Natural killer cell treated with Interleukin-12 subunit alpha and Interleukin-12 subunit beta and Interleukin-15 and Interleukin-18, amount 100 ng/mL, for 72 hours (primary cell): ENCODE measurements around the gene NEK8. TPM values are rescaled to one million over a fixed set of nuclear protein-coding genes. Genes with fewer than 3 reads are reported as not detected.
"Not testable (repeated sequence)": the region's sequence is repeated elsewhere in the genome, so short reads cannot be mapped to it uniquely, and the experiment has no call there.

Source experiments
- ATAC-seq, 2 donors: fragments of 150-1000 bp; cut with Tn5 transposase in 1 of 2; sonication (Bioruptor Pico), chemical (Tn5 transposase) in 1 of 2; 2 replicates each; pipeline ENCODE4 v1.10.0; 2021
- DNase-seq: peaks from one replicate; pipeline ENCODE4 v3.0.0; 2022; ENCODE audit warnings: low spot score
- H3K27ac Mint-ChIP-seq, 2 donors: 1 replicate in 1 of 2; 2 replicates in 1 of 2; pipeline ENCODE4 v1.8.0; 2022; ENCODE audit warnings: mixed read lengths in 2 of 2, mild to moderate bottlenecking in 1 of 2, moderate library complexity in 1 of 2
- H3K27me3 Mint-ChIP-seq, 2 donors: 1 replicate in 1 of 2; 2 replicates in 1 of 2; pipeline ENCODE4 v1.8.0; 2022; ENCODE audit warnings: mixed read lengths in 2 of 2
- H3K36me3 Mint-ChIP-seq: one replicate; pipeline ENCODE4 v1.8.0; 2022; ENCODE audit warnings: mixed read lengths
- H3K4me1 Mint-ChIP-seq, 2 donors: 1 replicate in 1 of 2; 2 replicates in 1 of 2; pipeline ENCODE4 v1.8.0; 2022; ENCODE audit warnings: low read depth in 2 of 2, mixed read lengths in 2 of 2, mild to moderate bottlenecking in 1 of 2
- H3K4me3 Mint-ChIP-seq: one replicate; pipeline ENCODE4 v1.8.0; 2022; ENCODE audit warnings: mixed read lengths
- H3K9me3 Mint-ChIP-seq: 2 replicates; pipeline ENCODE4 v1.8.0; 2022; ENCODE audit warnings: mixed read lengths
- total RNA-seq, 2 donors: library from RNA; stranded (reverse); gene quantifications; one replicate each; pipeline ENCODE4 v1.2.3, GENCODE V29; 2022

Gene NEK8
- total RNA-seq, 2 donors from 2014 or later, result 3.2 to 10.2 TPM

DNA sequence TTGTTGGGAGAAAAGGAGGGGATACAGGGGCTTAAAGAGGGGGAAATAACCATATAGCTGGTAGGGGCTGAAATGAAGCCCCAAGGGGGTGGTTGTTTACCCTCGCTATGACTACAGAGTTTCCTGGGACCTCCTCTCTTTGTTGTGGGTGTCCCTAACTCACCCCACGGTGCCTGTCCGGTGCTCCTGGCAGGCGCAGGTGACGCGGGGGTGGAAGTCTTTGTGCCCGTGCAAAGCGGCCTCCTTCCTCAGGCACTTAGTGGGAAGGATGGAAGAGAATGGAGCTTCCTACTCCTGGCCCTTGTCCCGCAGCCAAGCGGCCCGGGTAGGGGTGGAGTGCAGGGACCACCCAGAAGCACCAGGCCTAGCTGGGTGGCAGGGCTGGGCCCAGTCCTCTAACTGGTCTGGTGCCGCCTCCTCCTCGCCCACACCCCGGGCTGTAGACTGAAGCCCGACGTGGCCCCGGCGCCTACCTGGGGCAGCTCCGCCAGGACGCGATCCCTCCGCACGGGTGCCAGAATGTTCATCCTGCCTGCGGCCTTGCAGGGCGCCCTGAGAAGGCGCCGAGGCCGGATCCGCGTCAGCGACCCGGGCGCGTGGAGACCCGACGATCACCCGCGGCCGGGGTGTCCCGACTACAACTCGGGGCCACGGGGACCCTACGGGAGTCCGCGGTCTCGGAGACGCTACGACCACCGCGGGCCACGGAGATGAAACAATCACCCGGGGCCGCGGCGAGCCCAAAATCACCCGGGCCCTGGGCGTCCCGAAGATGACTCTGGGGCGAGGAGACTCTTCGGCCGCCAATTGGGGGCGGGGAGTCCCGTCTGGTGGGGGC lies 11.6 kb upstream of the NEK8 start:
- no peak overlapping the region for H3K4me3 Mint-ChIP-seq
- H3K36me3 Mint-ChIP-seq, result peaks cover 16% of the 10 kb centered on the region
- no peaks in the 10 kb centered on the region for H3K9me3 Mint-ChIP-seq
- no peak overlapping the region for H3K27ac Mint-ChIP-seq
- DNase-seq (no peak), ATAC-seq (no peak)
- H3K27me3 Mint-ChIP-seq, result peaks cover 12 to 15% of the 10 kb centered on the region in 2 donors
- peaks cover 36 to 39% of the 10 kb centered on the region in 2 donors for H3K4me1 Mint-ChIP-seq

DNA sequence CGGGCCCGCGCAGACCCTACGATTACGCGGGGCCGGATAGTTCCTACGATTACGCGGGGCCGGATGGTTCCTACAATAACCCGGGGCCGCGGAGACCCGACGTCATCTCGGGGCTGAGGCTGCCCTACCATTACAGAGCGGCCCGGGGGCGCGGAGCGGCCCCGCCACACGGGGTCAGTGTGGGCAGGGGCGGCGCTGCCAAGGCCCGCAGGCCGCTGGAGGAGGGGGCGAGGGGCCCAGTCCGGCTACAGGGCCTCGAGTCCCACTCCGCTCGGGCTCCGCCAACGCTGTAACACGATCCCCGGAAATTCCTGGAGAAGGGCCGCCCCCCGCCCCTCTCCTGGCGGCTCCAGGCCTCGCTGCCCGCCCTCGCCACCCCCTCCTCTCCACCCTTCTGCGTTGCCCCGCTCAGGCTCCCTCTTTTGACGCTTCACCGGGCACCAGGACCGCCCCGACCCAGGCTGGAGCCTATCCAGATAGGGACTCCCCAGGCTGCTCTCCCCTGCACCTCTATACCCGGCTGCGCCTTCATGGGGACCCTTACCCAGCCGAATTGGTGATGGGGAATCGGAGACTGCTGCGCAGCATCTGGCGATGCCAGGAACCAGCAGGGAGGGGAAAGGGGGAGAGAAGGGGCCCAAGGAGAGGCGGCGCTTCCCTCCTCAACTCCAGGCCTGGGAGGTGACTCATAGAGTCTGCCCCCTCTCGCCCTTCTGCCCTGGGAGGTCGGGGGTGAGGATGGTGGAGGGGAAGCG lies 10.8 kb upstream of the NEK8 start, which contains the start of gene RAB34:
Gene RAB34 (minus strand): TSS at position 291 of the 755 bp plus-strand sequence. CDS start 602 bp downstream, outside the sequence.
- H3K9me3 Mint-ChIP-seq, result no peaks in the 10 kb centered on the region
- peaks cover 12 to 13% of the 10 kb centered on the region in 2 donors for H3K27me3 Mint-ChIP-seq
- no peak for DNase-seq
- peaks cover 35 to 36% of the 10 kb centered on the region in 2 donors for H3K4me1 Mint-ChIP-seq
- H3K36me3 Mint-ChIP-seq, result peaks cover 16% of the 10 kb centered on the region
- peak in 1 of 2 donors; percentile 14 for ATAC-seq
- H3K27ac Mint-ChIP-seq, result peak within 1 kb of the TSS; percentile 6 to 72
- H3K4me3 Mint-ChIP-seq, result peak within 1 kb of the TSS; percentile 89

DNA sequence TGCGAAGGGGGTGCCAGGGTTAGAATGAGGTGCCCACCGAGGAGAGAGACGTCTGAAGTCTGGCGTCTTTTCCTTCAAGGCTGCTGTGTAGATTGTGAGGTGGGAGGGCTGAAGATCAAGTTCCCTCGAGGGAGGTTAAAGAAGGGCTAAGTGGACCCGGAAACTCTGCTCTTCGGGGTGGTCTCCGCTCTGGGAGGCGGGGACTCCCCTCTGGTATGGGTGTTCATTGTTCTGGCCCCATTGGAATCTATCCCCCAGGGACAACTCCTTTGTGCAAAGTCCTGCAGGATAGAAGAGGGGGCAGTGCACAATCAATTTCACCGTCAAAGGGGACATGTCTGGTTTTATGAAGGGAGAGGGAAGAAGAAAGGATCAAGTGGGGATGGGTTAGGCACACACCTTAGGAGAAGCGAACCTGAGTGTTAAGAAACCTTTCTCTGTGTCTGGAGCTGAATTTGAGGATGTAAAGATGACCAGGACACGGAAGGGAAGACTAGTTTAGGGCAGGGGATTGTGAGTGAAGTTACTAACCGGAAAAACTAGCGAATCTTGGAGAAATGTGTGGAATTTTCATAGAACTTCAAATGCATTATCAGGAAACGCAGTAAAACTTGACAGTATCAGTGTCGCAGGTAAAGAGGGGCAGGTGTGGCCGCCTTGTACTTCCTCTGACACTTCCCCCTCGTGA lies 10.1 kb upstream of the NEK8 start:
- no peak for ATAC-seq
- no peaks in the 10 kb centered on the region for H3K9me3 Mint-ChIP-seq
- no peak for DNase-seq
- peak overlapping the region; percentile 72 to 97 for H3K27ac Mint-ChIP-seq
- peak overlapping the region; percentile 89 for H3K4me3 Mint-ChIP-seq
- peaks cover 35 to 36% of the 10 kb centered on the region in 2 donors for H3K4me1 Mint-ChIP-seq
- peaks cover 12 to 13% of the 10 kb centered on the region in 2 donors for H3K27me3 Mint-ChIP-seq
- peaks cover 18% of the 10 kb centered on the region for H3K36me3 Mint-ChIP-seq

DNA sequence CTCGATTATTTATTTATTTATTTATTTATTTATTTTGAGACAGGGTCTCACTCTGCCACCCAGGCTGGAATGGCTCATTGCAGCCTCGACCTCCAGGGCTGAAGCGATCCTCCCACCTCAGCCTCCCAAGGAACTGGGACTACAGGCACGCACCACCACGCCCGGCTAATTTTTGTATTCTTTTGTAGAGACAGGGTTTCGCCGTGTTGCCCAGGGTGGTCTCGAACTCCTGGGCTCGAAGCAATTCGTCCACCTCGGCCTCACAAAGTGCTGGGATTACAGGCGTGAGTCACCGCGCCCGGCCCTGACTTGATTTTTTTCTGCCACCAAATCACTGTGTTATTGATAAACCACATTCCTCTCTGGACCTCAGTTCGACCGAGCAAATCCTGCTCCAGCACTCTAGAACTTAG lies 9.6 kb upstream of the NEK8 start:
- Mint-ChIP-seq H3K27ac (peak overlapping the region; percentile 93 to 97), H3K27me3 (peaks cover 12 to 13% of the 10 kb centered on the region in 2 donors), H3K9me3 (no peaks in the 10 kb centered on the region), H3K4me1 (peaks cover 40 to 42% of the 10 kb centered on the region in 2 donors), H3K36me3 (peaks cover 24% of the 10 kb centered on the region), H3K4me3 (peak overlapping the region; percentile 97)
- DNase-seq (no peak), ATAC-seq (no peak)

DNA sequence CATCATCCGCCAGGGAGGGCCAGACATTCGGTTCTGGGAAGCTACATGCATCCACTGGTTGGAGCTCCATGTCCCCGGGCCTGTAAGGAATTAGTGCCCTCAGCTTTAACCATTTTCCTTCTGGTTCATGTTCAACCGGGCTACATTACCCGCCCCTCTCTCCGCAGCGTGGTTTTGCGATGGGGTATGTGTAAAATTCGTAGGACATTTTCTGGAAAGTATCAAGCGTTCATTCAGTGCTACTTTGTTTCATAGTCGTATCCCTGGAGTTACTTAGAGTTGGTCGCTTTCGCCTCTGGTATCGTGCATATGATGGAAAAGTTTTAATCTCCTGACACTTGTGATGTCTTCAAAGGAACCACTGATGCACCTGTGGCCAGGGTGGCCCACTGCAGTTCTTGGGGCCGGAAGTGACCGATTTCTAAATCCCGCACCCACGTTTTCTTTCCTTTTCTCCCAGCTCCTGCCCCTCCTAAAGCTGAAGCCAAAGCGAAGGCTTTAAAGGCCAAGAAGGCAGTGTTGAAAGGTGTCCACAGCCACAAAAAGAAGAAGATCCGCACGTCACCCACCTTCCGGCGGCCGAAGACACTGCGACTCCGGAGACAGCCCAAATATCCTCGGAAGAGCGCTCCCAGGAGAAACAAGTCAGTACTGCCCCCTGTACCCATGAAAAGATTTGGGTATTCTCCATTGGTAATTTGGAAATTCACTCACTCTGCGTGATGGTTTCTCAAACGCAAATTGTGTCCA lies 8.2 kb upstream of the NEK8 start:
- Mint-ChIP-seq H3K9me3 (no peaks in the 10 kb centered on the region), H3K36me3 (peaks cover 34% of the 10 kb centered on the region), H3K4me1 (peaks cover 54% of the 10 kb centered on the region in 2 donors), H3K27me3 (peaks cover 2 to 4% of the 10 kb centered on the region in 2 donors), H3K4me3 (peak overlapping the region; percentile 97), H3K27ac (peak overlapping the region; percentile 93 to 97)
- DNase-seq (no peak), ATAC-seq (no peak)

DNA sequence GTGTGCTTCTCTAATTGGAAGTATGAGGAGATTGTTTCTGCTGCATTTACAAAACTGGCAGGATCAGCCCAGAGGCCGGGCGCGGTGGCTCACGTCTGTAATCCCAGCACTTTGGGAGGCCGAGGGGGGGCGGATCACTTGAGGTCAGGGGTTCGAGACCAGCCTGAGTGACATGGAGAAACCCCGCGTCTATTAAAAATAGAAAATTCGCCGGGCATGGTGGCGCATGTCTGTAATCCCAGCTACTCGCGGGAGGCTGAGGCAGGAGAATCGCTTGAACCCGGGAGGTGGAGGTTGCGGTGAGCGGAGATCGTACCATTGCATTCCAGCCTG lies 7.6 kb upstream of the NEK8 start:
- H3K9me3 Mint-ChIP-seq, ATAC-seq, H3K27me3 Mint-ChIP-seq, DNase-seq: not testable (repeated sequence)
- H3K36me3 Mint-ChIP-seq, result peaks cover 34% of the 10 kb centered on the region
- peaks cover 58% of the 10 kb centered on the region in 2 donors for H3K4me1 Mint-ChIP-seq
- peak overlapping the region; percentile 97 for H3K4me3 Mint-ChIP-seq
- H3K27ac Mint-ChIP-seq, result peak overlapping the region; percentile 93 to 97

DNA sequence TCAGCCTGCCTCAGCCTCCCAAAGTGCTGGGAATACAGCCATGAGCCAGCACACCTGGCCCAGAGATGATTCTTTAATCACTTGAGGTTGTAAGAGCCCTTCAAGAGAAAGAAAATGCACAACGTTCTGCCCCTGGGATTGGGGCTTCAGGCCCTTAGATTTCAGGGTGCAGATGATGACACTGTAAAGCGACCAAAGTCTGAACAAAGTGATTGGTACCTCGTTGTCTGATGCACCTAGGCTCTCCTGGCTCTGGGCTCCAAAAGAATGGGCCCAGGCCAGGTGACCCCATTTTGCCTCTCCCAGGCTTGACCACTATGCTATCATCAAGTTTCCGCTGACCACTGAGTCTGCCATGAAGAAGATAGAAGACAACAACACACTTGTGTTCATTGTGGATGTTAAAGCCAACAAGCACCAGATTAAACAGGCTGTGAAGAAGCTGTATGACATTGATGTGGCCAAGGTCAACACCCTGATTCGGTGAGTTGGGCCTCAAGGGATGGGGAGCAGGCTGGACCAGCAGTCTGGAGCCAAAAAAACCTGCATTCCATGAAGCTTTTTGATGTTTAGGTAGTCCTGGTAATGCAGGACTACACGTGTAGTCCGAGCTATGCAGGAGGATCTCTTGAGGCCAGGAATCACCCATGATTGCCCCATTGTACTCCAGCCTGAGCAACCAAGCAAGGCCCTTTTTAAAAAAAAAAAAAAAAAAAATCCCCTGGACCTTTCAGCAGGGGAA lies 6.0 kb upstream of the NEK8 start:
- peaks cover 34% of the 10 kb centered on the region for H3K36me3 Mint-ChIP-seq
- H3K27ac Mint-ChIP-seq, result peak overlapping the region in 1 of 2 donors; percentile 93
- H3K4me1 Mint-ChIP-seq, result peaks cover 67 to 68% of the 10 kb centered on the region in 2 donors
- no peaks in the 10 kb centered on the region for H3K27me3 Mint-ChIP-seq
- peak overlapping the region; percentile 97 for H3K4me3 Mint-ChIP-seq
- H3K9me3 Mint-ChIP-seq, result no peaks in the 10 kb centered on the region
- DNase-seq, result no peak
- ATAC-seq, result no peak

DNA sequence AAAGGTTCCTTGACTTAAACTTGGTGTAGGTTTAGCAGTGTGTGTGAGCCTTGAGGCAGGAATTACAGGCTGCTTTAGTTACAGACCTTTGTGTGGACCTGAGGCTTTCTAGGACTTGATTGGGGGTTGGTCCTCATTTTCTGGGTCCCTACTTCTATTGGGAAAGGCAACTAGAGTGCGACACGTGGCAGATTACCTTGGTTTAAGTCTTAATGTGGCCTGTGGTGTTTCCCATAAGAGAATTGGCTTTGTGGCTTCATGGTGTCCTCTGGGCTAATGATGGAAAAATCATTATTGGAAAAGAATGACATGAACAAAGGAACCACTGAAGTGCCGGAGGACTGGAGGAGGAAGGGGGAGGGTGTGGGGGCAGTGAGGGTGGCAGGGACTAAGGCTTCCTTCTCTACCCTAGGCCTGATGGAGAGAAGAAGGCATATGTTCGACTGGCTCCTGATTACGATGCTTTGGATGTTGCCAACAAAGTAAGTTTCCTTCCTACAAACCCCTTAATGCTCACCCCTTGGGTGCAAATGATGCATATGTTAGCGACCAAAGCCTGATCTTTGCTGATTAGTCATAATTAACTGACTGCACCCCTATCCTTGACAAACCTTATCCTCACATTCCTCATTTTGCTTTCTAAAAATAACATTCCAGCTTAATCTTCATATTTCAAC lies 5.3 kb upstream of the NEK8 start:
- Mint-ChIP-seq H3K27me3 (no peaks in the 10 kb centered on the region), H3K36me3 (peaks cover 34% of the 10 kb centered on the region), H3K27ac (peak overlapping the region in 1 of 2 donors; percentile 80), H3K4me1 (peaks cover 69 to 70% of the 10 kb centered on the region in 2 donors), H3K9me3 (no peaks in the 10 kb centered on the region), H3K4me3 (peak overlapping the region; percentile 97)
- no peak for ATAC-seq
- no peak for DNase-seq

DNA sequence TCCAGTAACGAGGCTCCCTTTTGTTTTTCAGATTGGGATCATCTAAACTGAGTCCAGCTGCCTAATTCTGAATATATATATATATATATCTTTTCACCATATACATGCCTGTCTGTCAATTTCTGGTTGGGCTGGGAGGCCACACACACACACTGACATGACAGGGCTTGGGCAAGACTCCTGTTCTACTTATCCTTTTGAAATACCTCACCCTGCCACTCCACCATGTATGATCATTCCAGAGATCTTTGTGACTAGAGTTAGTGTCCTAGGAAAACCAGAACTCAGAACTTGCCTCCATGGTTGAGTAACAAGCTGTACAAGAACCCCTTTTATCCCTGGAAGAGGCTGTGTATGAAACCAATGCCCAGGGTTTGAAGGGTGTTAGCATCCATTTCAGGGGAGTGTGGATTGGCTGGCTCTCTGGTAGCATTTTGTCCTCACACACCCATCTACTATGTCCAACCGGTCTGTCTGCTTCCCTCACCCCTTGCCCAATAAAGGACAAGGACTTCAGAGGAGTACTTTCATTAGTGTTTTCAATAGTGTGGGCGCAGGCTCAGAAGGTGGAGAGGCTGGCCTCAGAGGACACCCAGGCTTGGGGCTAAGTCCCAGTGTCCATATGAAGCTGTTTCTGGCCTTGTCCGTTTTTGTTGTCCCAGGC lies 4.6 kb upstream of the NEK8 start:
- not testable (repeated sequence) for DNase-seq, H3K9me3 Mint-ChIP-seq, ATAC-seq, H3K27me3 Mint-ChIP-seq
- H3K4me1 Mint-ChIP-seq, result peaks cover 69 to 70% of the 10 kb centered on the region in 2 donors
- peak overlapping the region; percentile 38 to 80 for H3K27ac Mint-ChIP-seq
- peak overlapping the region; percentile 97 for H3K4me3 Mint-ChIP-seq
- peaks cover 34% of the 10 kb centered on the region for H3K36me3 Mint-ChIP-seq

DNA sequence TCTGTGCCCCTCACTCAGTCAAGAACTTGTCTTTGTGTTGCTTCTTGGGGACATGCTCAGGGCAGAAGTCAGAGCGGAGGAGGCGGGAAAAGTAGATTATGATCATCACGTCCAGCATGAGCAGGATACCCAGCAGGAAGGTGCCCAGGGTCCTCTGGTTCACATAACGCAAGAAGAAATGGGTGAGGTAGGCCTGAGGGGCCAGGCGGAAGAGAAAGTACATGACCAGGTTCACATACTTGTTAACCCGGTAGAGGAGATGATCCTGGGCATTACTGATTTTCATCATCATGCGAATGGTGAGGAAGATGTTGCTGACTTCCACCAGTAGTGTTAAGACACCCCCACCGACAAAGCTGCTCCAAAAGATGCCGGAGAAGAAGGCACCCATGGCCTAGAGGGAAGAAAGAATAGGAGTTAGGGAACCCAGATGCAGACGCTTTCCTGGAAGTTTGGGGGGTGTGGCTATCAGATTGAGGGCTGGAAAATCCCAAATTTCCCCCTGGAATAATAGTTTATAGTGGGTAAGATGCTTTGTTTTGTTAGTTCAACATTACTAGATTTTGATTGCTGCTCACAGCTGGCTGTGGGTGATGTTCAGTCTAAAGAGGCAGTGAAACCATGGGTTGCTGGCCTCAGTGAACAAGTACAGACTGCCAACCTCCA lies 4.0 kb upstream of the NEK8 start:
- H3K27ac Mint-ChIP-seq, result peak overlapping the region; percentile 38 to 80
- H3K4me3 Mint-ChIP-seq, result peak overlapping the region; percentile 97
- ATAC-seq, result no peak
- peaks cover 67 to 68% of the 10 kb centered on the region in 2 donors for H3K4me1 Mint-ChIP-seq
- H3K36me3 Mint-ChIP-seq, result peaks cover 34% of the 10 kb centered on the region
- DNase-seq, result no peak
- H3K9me3 Mint-ChIP-seq, result no peaks in the 10 kb centered on the region
- no peaks in the 10 kb centered on the region for H3K27me3 Mint-ChIP-seq

DNA sequence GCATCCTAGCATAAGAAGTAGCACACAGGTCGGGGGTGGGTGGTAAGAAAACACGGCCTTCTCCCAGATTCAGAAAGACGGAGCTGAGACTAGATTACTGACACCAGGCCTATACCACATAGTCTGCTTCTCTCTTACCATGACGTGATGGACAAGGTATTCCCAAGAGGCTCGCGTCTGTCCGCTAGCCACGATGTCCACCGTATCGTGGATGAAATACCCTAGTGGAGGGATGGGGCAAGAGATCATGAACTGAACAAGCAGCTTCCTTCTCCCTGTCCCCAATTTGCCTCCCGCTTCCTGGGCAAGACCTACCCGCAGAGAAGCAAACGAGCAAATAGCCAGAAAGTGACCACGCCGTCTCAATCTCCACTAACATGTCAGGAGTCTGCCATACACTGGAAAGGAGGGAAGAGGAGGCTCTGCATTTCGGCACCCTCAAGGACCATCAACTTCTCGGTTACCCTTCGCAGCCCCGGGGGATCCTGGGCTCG lies 3.4 kb upstream of the NEK8 start:
- Mint-ChIP-seq H3K4me3 (peak overlapping the region; percentile 97), H3K9me3 (no peaks in the 10 kb centered on the region), H3K36me3 (peaks cover 29% of the 10 kb centered on the region), H3K27ac (peak overlapping the region; percentile 38 to 80), H3K27me3 (no peaks in the 10 kb centered on the region), H3K4me1 (peaks cover 66 to 67% of the 10 kb centered on the region in 2 donors)
- DNase-seq, result no peak
- no peak for ATAC-seq
